MCF 10A (cell line): ENCODE results near the gene PPP2R5D. TPM values are rescaled to one million over a fixed set of nuclear protein-coding genes. Genes with fewer than 3 reads are reported as not detected.

ENCODE experiments used
- BruUV-seq: library from RNA; stranded (reverse); fragments of 400-500 nt; replicated peaks from 2 replicates; lab custom pipeline; 2021; lab: Mats Ljungman, UMichigan
- CTCF ChIA-PET: fragments of 300-600 bp; sonication (Branson Sonifier 250); formaldehyde crosslinking; extraction: SDS; loops from one replicate; lab custom pipeline; 2021; ENCODE audit warnings: antibody characterized with exemption, inconsistent platforms; lab: Yijun Ruan, JAX
- POLR2A ChIA-PET: fragments of 300-600, 350-650 bp; sonication (Branson Sonifier 250); formaldehyde crosslinking; extraction: SDS; loops from one replicate; lab custom pipeline; 2020; ENCODE audit warnings: antibody characterized with exemption, inconsistent platforms; lab: Yijun Ruan, JAX
- DNase-seq: peaks from one replicate; pipeline ENCODE4 v3.0.0-alpha.2; 2018; ENCODE audit not compliant: unreplicated experiment
- H3K27ac Mint-ChIP-seq: one replicate; pipeline ENCODE4 v1.8.0; 2022; ENCODE audit warnings: mild to moderate bottlenecking, low read depth, mixed read lengths; ENCODE audit not compliant: unreplicated experiment
- H3K27me3 Mint-ChIP-seq: one replicate; pipeline ENCODE4 v1.8.0; 2022; ENCODE audit warnings: mixed read lengths; ENCODE audit not compliant: insufficient read depth, unreplicated experiment
- H3K36me3 Mint-ChIP-seq: one replicate; pipeline ENCODE4 v1.8.0; 2022; ENCODE audit warnings: mild to moderate bottlenecking, moderate library complexity, mixed read lengths; ENCODE audit not compliant: insufficient read depth, unreplicated experiment
- H3K4me1 Mint-ChIP-seq: one replicate; pipeline ENCODE4 v1.8.0; 2022; ENCODE audit warnings: mixed read lengths; ENCODE audit not compliant: insufficient read depth, unreplicated experiment
- H3K4me3 Mint-ChIP-seq: one replicate; pipeline ENCODE4 v1.8.0; 2022; ENCODE audit warnings: mild to moderate bottlenecking, moderate library complexity, mixed read lengths; ENCODE audit not compliant: unreplicated experiment
- H3K9me3 Mint-ChIP-seq: one replicate; pipeline ENCODE4 v1.8.0; 2022; ENCODE audit warnings: mixed read lengths; ENCODE audit not compliant: unreplicated experiment
- intact Hi-C: fragments of 100-400 bp; cut with micrococcal nuclease; formaldehyde crosslinking; loops from 2 replicates; pipeline ENCODE4 v1.14.1; 2022
- total RNA-seq: library from RNA; stranded (reverse); gene quantifications from 2 replicates; pipeline ENCODE4 v1.2.3, GENCODE V29; 2022
- TF ChIP-seq, protein P1 (sequence below): fragments of 200-600 bp; IDR thresholded peaks from one replicate; pipeline ENCODE4 v1.8.0; 2022; ENCODE audit warnings: antibody characterized with exemption, mild to moderate bottlenecking; ENCODE audit not compliant: unreplicated experiment

PPP2R5D gene
- total RNA-seq, 1 experiment from 2014 or later: 17.9 TPM

DNA sequence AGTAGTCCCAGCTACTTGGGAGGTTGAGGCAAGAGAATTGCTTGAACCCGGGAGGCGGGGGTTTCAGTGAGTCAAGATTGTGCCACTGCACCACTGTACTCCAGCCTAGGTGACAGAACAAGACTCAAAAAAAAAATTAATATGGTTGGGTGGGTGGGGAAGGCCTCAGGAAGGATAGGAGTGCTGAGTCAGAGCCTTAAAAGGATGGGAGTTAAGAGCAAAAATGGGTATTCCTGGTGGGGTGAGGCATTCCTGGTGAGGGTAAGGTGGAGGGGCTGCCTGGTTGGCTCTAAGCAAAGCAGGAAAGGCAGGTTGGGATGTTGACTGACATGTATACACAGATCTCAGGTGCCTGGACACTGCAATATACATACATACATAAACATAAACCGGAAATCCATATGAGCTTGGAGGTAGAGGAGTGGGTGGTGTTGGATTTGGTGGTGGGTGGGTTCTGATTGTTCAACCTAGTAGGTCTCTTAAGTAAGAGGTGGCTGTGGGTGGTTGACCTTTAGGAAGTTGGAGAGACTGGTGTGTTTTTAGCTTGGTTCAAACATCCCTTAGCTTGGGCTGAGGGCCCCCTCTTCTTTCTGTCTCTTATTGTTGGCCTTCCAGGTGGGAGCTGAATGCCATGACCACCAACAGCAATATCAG, 35.8 kb downstream of the PPP2R5D start:
- Mint-ChIP-seq H3K4me1 (peaks cover 15% of the 10 kb centered on the region), H3K4me3 (no peak overlapping the region), H3K27me3 (no peaks in the 10 kb centered on the region), H3K27ac (no peak overlapping the region), H3K9me3 (no peaks in the 10 kb centered on the region), H3K36me3 (peaks cover 42% of the 10 kb centered on the region)
- intact Hi-C loops: no loop called here
- TF ChIP-seq, protein P1, sequence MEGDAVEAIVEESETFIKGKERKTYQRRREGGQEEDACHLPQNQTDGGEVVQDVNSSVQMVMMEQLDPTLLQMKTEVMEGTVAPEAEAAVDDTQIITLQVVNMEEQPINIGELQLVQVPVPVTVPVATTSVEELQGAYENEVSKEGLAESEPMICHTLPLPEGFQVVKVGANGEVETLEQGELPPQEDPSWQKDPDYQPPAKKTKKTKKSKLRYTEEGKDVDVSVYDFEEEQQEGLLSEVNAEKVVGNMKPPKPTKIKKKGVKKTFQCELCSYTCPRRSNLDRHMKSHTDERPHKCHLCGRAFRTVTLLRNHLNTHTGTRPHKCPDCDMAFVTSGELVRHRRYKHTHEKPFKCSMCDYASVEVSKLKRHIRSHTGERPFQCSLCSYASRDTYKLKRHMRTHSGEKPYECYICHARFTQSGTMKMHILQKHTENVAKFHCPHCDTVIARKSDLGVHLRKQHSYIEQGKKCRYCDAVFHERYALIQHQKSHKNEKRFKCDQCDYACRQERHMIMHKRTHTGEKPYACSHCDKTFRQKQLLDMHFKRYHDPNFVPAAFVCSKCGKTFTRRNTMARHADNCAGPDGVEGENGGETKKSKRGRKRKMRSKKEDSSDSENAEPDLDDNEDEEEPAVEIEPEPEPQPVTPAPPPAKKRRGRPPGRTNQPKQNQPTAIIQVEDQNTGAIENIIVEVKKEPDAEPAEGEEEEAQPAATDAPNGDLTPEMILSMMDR: no peak
- BruUV-seq: no TSS peak
- no peak for DNase-seq
- ChIA-PET POLR2A (interaction anchor here (0.7 to 3.4 kb wide), 12 partner anchors 12 to 273 kb away, joined by 3 to 35 read pairs (median 7); partner anchors contain the start of genes CNPY3, CUL7, CUL9 and KLC4), CTCF (interaction anchor here (0.6 to 1.2 kb wide), 6 partner anchors 13 to 151 kb away, joined by 3 to 5 read pairs (median 4); no protein-coding TSS in a partner anchor)

DNA sequence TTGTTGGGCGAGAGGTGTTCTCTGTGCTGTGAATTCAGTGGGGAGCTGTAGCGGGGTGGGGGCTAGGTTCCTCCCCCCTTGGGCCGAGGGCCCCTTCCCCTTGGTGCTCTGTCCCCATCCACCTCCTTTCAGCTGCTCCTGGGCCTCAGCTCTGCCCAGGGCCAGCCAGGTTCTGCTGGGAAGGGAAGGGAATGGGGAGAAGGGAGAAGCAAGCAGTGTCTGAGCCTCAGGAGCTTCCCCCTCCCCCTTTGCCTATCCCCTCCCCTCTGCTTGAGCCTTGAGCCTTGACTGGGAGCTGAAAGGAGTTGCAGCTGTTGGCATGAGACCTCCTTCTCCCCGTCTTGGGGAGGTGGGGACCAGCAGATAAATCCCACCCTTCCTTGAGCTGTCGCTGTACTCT, 36.5 kb downstream of the PPP2R5D start:
- Mint-ChIP-seq H3K4me3 (peak overlapping the region; percentile 92), H3K4me1 (peaks cover 14% of the 10 kb centered on the region), H3K36me3 (peaks cover 48% of the 10 kb centered on the region), H3K27ac (peak overlapping the region; percentile 57), H3K27me3 (no peaks in the 10 kb centered on the region), H3K9me3 (no peaks in the 10 kb centered on the region)
- DNase-seq: peak; percentile 5
- intact Hi-C loops: no loop called here
- TF ChIP-seq, protein P1: no peak
- BruUV-seq: no TSS peak
- ChIA-PET CTCF (interaction anchor here (0.6 to 1.2 kb wide), 5 partner anchors 44 to 325 kb away, joined by 3 to 5 read pairs (median 3); no protein-coding TSS in a partner anchor), POLR2A (interaction anchor here (0.5 to 3.4 kb wide), 17 partner anchors 8 to 274 kb away, joined by 3 to 35 read pairs (median 6); partner anchors contain the start of genes CNPY3, CUL7, CUL9 and KLC4)

DNA sequence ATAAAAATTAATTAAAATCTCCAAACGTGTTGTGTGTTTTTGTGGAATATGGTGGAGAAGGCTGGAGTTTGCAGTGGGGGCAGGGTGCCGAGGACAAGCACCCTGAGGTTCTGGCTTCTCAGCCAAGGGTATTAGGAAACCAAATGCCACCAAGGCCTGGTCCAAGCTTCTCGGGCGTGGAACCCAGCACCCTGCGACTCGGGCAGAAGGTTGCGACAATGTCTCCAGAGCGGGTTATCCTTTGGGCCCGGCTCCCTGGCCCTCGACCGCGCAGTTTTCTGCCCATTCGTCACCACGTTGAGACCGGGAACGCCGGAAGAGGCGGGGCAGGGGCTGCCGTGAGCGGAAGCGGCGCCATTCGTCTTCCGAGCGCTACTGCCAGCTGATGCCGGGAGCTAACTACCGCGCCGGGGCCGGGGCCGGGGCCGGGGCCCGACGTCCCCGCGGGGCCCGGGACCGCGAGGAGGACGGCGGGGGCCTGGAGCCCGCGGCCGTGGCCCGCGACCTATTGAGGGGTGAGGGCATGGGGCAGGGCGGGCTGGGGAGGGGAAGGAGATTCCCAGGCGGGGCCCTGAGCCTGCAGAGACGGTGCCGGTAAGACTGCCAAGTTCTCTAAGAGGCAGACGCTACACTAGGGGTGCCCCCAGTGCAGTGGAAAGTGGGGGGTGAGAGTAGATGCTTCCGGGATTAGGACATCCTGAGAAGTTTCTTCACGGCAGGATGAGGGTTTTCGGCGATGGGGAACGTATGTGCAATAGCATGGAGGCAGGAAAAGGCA, 37.1 kb downstream of the PPP2R5D start, which contains the start of gene RRP36:
Gene RRP36 (plus strand): TSS at position 354 of the 778 bp plus-strand sequence. CDS start 32 bp downstream, at position 386.
- H3K36me3 Mint-ChIP-seq: peaks cover 55% of the 10 kb centered on the region
- H3K4me3 Mint-ChIP-seq: peak within 1 kb of the TSS; percentile 92
- TF ChIP-seq, protein P1: no peak
- no peaks in the 10 kb centered on the region for H3K9me3 Mint-ChIP-seq
- no peaks in the 10 kb centered on the region for H3K27me3 Mint-ChIP-seq
- peak within 1 kb of the TSS; percentile 57 for H3K27ac Mint-ChIP-seq
- CTCF ChIA-PET: interaction anchor here (0.6 to 1.2 kb wide), 4 partner anchors 48 to 1060 kb away, joined by 3 to 5 read pairs (median 3); no protein-coding TSS in a partner anchor
- POLR2A ChIA-PET: interaction anchor here (0.5 to 3.4 kb wide), 25 partner anchors 9 to 275 kb away, joined by 3 to 35 read pairs (median 4); partner anchors contain the start of genes CNPY3, CUL7, CUL9 and DNPH1
- peaks cover 9% of the 10 kb centered on the region for H3K4me1 Mint-ChIP-seq
- TSS peak; percentile 82 for BruUV-seq
- intact Hi-C loops: loop anchor here (1.0 kb wide), 1 partner anchor 120 kb away; no protein-coding TSS in a partner anchor
- peak; percentile 68 for DNase-seq
